GM12878 (cell line): ENCODE measurements around the gene FAM187B. TPM values are rescaled to one million over a fixed set of nuclear protein-coding genes. Genes with fewer than 3 reads are reported as not detected.

Experiments
- ATF2 ChIP-seq: IDR thresholded peaks from 2 replicates; pipeline ENCODE4 v1.6.1; 2012; ENCODE audit warnings: low read length, inconsistent platforms
- BACH1 ChIP-seq: fragments of 450-650 bp; IDR thresholded peaks from 2 replicates; pipeline ENCODE4 v1.6.1; 2017; ENCODE audit warnings: mild to moderate bottlenecking, borderline replicate concordance
- BHLHE40 ChIP-seq, 2 experiments: fragments of 450-650 bp in 1 of 2; IDR thresholded peaks; 2 replicates each; pipeline ENCODE4 v1.6.1; 2011 to 2017; ENCODE audit warnings: low read depth in 2 of 2, borderline replicate concordance in 1 of 2, improper control_type of control experiment in 1 of 2, low read length in 1 of 2, mild to moderate bottlenecking in 1 of 2
- BRCA1 ChIP-seq: IDR thresholded peaks from 2 replicates; pipeline ENCODE4 v1.6.1; 2011; ENCODE audit warnings: low read depth, low read length, improper control_type of control experiment
- CBFB ChIP-seq: IDR thresholded peaks from 2 replicates; pipeline ENCODE4 v1.6.1; 2016; ENCODE audit warnings: antibody characterized with exemption, low read depth
- CREM ChIP-seq: IDR thresholded peaks from 2 replicates; pipeline ENCODE4 v1.6.1; 2014; ENCODE audit warnings: antibody characterized with exemption, low read depth
- IKZF1 ChIP-seq: fragments of 450-650 bp; conservative IDR thresholded peaks from 2 replicates; pipeline ENCODE4 v1.6.1; 2017; ENCODE audit warnings: antibody characterized with exemption, mild to moderate bottlenecking
- JUND ChIP-seq: IDR thresholded peaks from 2 replicates; pipeline ENCODE4 v1.6.1; 2012; ENCODE audit warnings: low read depth, mild to moderate bottlenecking, low read length, improper control_type of control experiment, moderate library complexity
- KLF5 ChIP-seq: fragments of 450-650 bp; IDR thresholded peaks from 2 replicates; pipeline ENCODE4 v1.6.1; 2014; ENCODE audit warnings: mild to moderate bottlenecking; ENCODE audit not compliant: partially characterized antibody
- MXI1 ChIP-seq: fragments of 150-350 bp; IDR thresholded peaks from 2 replicates; pipeline ENCODE4 v1.6.1; 2011; ENCODE audit warnings: low read depth, mild to moderate bottlenecking, inconsistent platforms, low read length, improper control_type of control experiment
- NBN ChIP-seq: fragments of 450-650 bp; IDR thresholded peaks from 2 replicates; pipeline ENCODE4 v1.6.1; 2016
- NFIC ChIP-seq: IDR thresholded peaks from 2 replicates; pipeline ENCODE4 v1.6.1; 2012; ENCODE audit warnings: low read depth, mild to moderate bottlenecking, inconsistent platforms, low read length, moderate library complexity
- NFYB ChIP-seq: IDR thresholded peaks from 2 replicates; pipeline ENCODE4 v1.6.1; 2011; ENCODE audit warnings: low read depth, mild to moderate bottlenecking, low read length, improper control_type of control experiment, moderate library complexity; ENCODE audit not compliant: insufficient read depth
- PAX5 ChIP-seq: IDR thresholded peaks from 2 replicates; pipeline ENCODE4 v1.6.1; 2011; ENCODE audit warnings: low read depth, low read length, borderline replicate concordance
- POU2F2 ChIP-seq: IDR thresholded peaks from 3 replicates; pipeline ENCODE4 v1.6.1; 2011; ENCODE audit warnings: low read depth, mild to moderate bottlenecking, low read length, borderline replicate concordance
- RAD51 ChIP-seq: fragments of 450-650 bp; IDR thresholded peaks from 2 replicates; pipeline ENCODE4 v1.6.1; 2016; ENCODE audit warnings: moderate library complexity, mild to moderate bottlenecking, inconsistent platforms
- SMARCA5 ChIP-seq: fragments of 450-650 bp; IDR thresholded peaks from 2 replicates; pipeline ENCODE4 v1.6.1; 2017; ENCODE audit warnings: mild to moderate bottlenecking
- SREBF2 ChIP-seq: IDR thresholded peaks from 2 replicates; pipeline ENCODE4 v1.6.1; 2012; ENCODE audit warnings: mild to moderate bottlenecking, low read length
- TCF3 ChIP-seq: IDR thresholded peaks from 2 replicates; pipeline ENCODE4 v1.6.1; 2012; ENCODE audit warnings: low read depth, mild to moderate bottlenecking, low read length, borderline replicate concordance; ENCODE audit not compliant: insufficient read depth
- YY1 ChIP-seq: IDR thresholded peaks from 2 replicates; pipeline ENCODE4 v1.6.1; 2011; ENCODE audit warnings: low read depth, mild to moderate bottlenecking, low read length
- ZNF592 ChIP-seq: fragments of 450-650 bp; IDR thresholded peaks from 2 replicates; pipeline ENCODE4 v1.6.1; 2017; ENCODE audit warnings: mild to moderate bottlenecking, moderate library complexity
- polyA plus RNA-seq, 11 experiments: library from polyadenylated mRNA; depleted of rRNA in 4 of 11; unstranded in 6 of 11; stranded (reverse) in 5 of 11; fragments of >200 nt; fragmentation: Nextera tagmentation in 4 of 11; fragmentation: Illumina TruSeq in 1 of 11; extraction: Ambion mirVana in 4 of 11; extraction: Trizol in 1 of 11; gene quantifications; 1 replicate in 1 of 11; 2 replicates in 10 of 11; pipeline versions ENCODE4 v1.2.1 to v1.2.3, GENCODE V29; 2011 to 2016; ENCODE audit warnings: inconsistent platforms in 2 of 11, missing spikeins in 2 of 11, low read depth in 1 of 11
- total RNA-seq, 4 experiments: library from RNA; depleted of rRNA in 3 of 4; stranded (reverse); fragments of >200 nt in 3 of 4; fragmentation: Illumina TruSeq in 1 of 4; extraction: Trizol in 1 of 4; gene quantifications; 2 replicates each; pipeline versions ENCODE4 v1.2.1 to v1.2.3, GENCODE V29; 2013 to 2021
- TF ChIP-seq, protein P1 (sequence below): fragments of 450-650 bp; IDR thresholded peaks from 2 replicates; pipeline ENCODE4 v1.6.1; 2016; ENCODE audit warnings: mild to moderate bottlenecking

FAM187B gene
- total and polyA plus RNA-seq, 10 of the 15 experiments (the other 5 are each of a cell fraction or from before 2014, with no cell fraction given), result 0.05 TPM; not detected in 9

DNA sequence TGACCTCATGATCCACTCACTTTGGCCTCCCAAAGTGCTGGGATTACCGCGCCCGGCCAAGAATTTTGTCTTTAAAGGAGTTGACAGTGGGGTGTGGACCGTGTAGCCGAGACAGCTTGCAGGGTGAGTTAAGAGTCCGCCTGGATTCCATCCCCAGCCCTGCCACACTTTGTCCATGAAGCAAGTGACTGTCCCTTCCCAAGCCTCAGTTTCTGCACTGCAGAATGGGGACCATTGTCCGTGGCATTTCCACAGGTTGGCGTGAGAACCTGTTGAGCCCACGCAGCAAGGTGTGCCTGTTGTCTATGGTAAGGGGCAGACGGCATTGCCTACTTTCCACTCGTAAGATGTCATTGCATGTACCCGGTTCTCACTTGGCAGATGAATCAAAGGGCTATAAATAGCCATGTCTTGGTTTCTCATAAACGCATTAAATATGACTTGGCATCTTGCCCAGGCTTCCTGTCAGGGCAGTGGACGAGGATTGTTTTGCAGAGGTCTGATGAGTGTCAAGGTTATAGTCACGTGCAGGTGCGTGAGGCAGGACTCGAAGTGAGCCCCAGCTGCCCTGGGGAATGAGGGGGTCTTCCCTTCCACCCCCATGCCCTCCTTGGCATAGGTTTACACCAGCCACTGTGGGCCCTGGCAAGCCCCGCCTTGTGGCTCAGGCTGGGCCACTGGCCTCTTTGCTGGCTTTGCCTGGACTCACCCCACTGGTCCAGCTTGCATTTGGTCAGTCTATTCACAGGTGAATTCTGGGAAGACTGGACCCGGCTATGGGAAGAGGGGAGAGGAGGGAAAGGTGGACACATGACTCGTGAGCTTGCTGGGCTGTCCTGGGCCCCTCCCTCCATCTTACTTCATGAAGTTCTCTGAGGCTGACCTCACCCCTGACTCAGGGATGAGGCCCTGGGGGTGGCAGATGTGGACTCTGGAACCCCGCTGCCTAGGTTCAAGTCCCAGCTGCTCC, 14.6 kb downstream of the FAM187B start (continued):
- peak; percentile 66; the same call in 1 of the 2 replicates for TF ChIP-seq CREM
- 0 out of 2 replicates have a peak, but pooled peaks have one; percentile 28 for TF ChIP-seq MXI1
- no peak for TF ChIP-seq ZNF592
- peak; percentile 17; the same call in 1 of the 2 replicates for TF ChIP-seq BACH1
- peak; percentile 55; the same call in 1 of the 3 replicates for TF ChIP-seq POU2F2
- TF ChIP-seq SMARCA5, result peak; percentile 79
- peak; percentile 50; the same call in 1 of the 2 replicates for TF ChIP-seq NBN
- no peak for TF ChIP-seq SREBF2
- peak; percentile 47; the same call in 1 of the 2 replicates for TF ChIP-seq NFIC
- no peak for TF ChIP-seq BRCA1
- TF ChIP-seq RAD51, result peak; percentile 87
- peak; percentile 70 for TF ChIP-seq PAX5
- peak; percentile 56 for TF ChIP-seq KLF5
- TF ChIP-seq IKZF1, result peak; percentile 78
- no peak for TF ChIP-seq CBFB
- TF ChIP-seq, protein P1, sequence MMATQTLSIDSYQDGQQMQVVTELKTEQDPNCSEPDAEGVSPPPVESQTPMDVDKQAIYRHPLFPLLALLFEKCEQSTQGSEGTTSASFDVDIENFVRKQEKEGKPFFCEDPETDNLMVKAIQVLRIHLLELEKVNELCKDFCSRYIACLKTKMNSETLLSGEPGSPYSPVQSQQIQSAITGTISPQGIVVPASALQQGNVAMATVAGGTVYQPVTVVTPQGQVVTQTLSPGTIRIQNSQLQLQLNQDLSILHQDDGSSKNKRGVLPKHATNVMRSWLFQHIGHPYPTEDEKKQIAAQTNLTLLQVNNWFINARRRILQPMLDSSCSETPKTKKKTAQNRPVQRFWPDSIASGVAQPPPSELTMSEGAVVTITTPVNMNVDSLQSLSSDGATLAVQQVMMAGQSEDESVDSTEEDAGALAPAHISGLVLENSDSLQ, result peak; percentile 79
- no peak for TF ChIP-seq JUND
- no peak for TF ChIP-seq YY1
- TF ChIP-seq NFYB, result no peak
- peak; percentile 95 to 97 for TF ChIP-seq BHLHE40 (IDR thresholded peaks at IDR 0.05; ENCODE audit: borderline replicate concordance in 1 of 2, low read depth in 2 of 2, low read length in 1 of 2)
- TF ChIP-seq ATF2, result peak; percentile 38; the same call in 1 of the 2 replicates
- TF ChIP-seq TCF3, result peak; percentile 90
